GM13976 (cell line): Measurements from ENCODE around the gene EPS8L3.

ENCODE experiments used
- DNase-seq: peaks from one replicate; pipeline ENCODE4 v3.0.0; 2012; ENCODE audit warnings: low spot score
- in situ Hi-C: fragments of 300-500 bp; cut with MboI; formaldehyde crosslinking; loops from one replicate; pipeline ENCODE4 v1.12.0; 2022; ENCODE audit warnings: low sequenced_read_pairs, mixed read lengths, inconsistent platforms; ENCODE audit not compliant: unreplicated experiment
- TF ChIP-seq, protein P1 (sequence below): IDR thresholded peaks from 2 replicates; pipeline ENCODE4 v1.5.1; 2012; ENCODE audit warnings: borderline replicate concordance, mild to moderate bottlenecking; ENCODE audit not compliant: insufficient read depth; ENCODE audit errors: extremely low read depth, missing control alignments, control extremely low read depth

EPS8L3 gene, protein sequence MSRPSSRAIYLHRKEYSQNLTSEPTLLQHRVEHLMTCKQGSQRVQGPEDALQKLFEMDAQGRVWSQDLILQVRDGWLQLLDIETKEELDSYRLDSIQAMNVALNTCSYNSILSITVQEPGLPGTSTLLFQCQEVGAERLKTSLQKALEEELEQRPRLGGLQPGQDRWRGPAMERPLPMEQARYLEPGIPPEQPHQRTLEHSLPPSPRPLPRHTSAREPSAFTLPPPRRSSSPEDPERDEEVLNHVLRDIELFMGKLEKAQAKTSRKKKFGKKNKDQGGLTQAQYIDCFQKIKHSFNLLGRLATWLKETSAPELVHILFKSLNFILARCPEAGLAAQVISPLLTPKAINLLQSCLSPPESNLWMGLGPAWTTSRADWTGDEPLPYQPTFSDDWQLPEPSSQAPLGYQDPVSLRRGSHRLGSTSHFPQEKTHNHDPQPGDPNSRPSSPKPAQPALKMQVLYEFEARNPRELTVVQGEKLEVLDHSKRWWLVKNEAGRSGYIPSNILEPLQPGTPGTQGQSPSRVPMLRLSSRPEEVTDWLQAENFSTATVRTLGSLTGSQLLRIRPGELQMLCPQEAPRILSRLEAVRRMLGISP

DNA sequence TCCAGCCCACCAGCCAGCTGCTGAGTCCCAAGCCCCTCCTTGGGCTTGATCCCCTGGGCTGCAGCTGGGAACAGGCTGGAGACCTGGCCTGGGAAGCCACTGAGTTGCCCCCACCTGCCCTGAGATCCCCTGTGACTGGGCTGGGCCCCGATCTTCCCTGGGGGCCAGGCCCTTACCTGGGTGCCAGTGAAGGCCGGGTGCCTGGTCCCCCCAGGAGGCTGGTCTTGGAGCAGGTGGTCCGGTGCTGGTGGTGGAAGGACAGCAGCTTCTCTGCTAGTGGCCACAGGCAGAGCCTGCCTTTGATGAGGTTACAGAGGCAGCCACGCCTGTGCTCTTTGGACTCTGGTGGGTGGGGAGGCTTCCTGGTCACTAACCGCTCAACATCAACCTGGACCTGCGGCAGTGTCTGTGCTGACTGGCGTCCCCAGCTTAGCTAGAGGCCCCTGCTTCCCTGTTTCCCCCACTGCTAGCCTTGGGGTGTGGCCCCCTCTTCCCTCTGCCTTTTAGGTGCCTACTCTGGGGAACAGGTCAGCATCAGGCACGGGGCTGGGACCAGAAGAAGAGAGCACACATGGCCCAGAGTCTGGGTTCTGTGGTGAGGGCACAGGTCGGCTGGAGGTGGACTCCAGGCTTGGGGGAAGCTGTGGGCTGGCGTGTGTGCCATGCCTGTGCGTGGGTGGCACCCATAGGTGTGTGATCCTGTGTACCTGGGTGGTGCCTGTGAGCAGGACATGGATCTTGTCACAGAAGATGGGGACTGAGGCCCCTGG lies at the start of gene EPS8L3:
TSS of gene EPS8L3 (minus strand) at position 278 of the 770 bp plus-strand sequence. CDS start 2,174 bp downstream, outside the sequence.
- DNase-seq, result no peak
- in situ Hi-C loops, result no loop called here

DNA sequence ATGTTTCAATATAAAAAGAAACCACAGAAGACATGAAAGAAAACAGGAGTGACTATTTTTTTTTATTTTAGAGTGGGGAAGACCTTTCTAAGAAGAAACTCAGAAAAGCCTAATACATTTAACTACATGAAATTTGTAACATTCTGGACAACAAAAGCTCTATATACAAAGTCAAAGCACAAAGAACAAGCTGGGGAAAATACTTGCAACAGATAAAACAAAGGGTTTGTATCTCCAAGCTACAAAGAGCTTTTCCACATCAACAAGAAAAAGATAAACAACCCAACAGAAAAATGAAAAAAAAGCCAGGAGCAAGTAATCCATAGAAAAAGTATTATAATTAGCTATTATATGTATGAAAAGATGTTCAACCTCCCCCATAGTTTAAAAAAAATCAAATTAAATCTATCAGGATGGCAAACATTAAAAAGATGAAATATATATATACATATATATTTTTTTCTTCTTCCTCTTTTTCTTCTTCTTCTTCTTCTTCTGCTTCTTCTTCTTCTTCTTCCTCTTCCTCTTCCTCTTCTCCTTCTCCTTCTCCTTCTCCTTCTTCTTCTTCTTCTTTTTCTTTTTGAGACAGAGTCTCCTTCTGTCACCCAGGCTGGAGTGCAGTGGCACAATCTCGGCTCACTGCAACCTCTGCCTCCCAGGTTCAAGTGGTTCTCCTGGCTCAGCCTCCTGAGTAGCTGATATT lies 49.1 kb upstream of the EPS8L3 start:
- in situ Hi-C loops, result no loop called here
- TF ChIP-seq, protein P1, sequence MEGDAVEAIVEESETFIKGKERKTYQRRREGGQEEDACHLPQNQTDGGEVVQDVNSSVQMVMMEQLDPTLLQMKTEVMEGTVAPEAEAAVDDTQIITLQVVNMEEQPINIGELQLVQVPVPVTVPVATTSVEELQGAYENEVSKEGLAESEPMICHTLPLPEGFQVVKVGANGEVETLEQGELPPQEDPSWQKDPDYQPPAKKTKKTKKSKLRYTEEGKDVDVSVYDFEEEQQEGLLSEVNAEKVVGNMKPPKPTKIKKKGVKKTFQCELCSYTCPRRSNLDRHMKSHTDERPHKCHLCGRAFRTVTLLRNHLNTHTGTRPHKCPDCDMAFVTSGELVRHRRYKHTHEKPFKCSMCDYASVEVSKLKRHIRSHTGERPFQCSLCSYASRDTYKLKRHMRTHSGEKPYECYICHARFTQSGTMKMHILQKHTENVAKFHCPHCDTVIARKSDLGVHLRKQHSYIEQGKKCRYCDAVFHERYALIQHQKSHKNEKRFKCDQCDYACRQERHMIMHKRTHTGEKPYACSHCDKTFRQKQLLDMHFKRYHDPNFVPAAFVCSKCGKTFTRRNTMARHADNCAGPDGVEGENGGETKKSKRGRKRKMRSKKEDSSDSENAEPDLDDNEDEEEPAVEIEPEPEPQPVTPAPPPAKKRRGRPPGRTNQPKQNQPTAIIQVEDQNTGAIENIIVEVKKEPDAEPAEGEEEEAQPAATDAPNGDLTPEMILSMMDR, result no peak
- DNase-seq, result no peak

More for the DNA sequence above, at the start of gene EPS8L3:
- TF ChIP-seq, protein P1, result no peak

DNA sequence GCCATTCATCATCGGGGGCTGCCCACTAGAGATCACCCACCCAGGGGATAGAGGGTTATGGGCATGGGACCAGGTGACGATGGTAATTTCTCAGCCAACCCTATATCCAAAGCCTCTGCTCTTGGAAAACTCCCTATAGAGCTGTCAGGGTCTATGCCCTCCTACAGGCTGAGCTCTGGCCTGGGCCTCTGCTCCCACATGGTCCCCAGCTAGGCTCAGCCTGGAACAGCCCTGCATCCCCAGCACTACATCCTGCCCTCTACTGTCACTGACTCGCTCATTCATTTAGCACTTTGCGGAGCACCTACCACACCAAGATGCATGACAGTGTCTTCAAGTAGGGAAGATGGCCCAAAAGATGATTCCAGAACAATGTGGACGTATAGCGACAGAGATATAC lies 45.0 kb upstream of the EPS8L3 start:
- in situ Hi-C loops, result no loop called here
- TF ChIP-seq, protein P1, result no peak
- DNase-seq, result no peak

DNA sequence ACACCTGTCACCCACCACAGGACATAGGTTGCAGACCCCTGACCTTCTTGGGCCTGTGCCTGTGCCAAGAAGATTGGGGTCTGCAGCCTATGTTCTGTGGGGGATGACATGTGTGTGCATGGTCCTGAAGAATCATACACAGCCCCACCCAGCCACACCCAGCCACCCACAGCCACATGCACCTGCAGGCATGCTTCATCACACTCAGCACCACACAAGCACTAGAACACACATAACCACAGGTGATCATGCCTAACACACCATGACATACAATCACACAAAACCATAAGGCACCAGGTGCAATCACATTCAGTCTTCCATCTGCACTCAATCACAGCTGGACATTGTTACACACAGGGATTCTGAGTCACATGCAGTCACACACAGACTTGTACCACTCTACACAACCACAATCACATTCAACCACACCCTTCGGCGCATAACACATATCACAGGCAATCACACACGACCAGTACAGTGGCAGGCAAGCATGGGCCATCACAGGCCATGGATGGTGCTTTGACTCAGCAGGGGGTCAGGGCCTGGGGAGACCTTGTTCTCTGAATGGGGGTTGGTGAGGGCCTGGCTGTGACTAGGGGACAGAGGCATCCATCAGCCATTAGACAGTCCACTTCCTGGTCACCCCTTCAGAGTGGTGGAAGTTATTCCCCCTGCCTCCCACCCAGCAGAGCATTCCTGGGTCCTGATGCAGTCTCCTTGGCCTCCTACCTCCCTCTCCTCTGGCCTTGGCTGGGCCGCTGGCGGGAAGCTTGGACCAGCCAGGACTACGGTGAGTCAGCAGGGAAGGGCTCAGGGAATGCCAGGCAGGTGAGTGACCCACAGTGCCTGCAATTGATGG lies 44.3 kb upstream of the EPS8L3 start:
- in situ Hi-C loops, result no loop called here
- TF ChIP-seq, protein P1, result no peak
- no peak for DNase-seq

DNA sequence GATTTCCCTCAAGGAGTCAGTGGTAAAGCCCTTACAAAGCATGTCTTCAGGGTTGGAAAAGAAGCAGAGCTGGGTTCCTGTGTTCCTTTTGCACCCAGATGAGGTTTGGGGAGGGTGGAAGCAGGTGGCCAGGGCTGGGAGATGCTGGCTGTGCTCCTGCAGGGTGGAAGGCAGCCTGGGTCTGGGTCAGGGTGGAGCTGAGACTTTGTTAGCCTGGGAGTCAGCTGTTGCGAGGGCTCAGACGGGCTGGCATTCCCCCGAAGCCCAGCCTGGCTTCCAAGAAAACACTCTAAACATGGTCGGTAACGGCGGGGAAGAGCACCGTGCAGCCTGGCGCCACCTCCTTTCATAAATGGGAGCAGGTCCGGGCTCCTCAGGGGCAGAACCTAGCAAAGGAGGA lies 43.7 kb upstream of the EPS8L3 start:
- TF ChIP-seq, protein P1, result no peak
- DNase-seq, result no peak
- in situ Hi-C loops, result no loop called here
